ENCODE data around the gene ETV1. TPM values are rescaled to one million over a fixed set of nuclear protein-coding genes. Genes with fewer than 3 reads are reported as not detected.

ETV1 gene
- total RNA-seq, 1 donor from 2014 or later = not detected

DNA sequence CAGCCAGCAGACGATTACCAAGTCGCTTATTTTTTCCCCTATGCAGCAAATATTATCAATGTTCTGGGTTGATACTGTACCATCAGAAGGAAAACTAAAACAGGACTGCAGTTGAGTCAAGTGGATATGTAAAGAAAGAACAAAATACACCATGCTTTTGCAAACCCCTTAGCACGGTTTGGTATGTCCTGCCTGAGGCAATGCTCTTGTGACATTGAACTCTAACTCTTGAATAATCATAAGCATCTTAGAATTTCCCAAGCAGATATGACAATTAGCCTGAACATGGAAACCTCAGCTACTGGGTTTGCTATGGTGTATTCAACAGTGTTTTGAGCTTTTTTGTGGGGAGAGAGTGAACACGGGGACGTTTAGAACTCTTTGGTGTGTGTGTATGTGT, 107.4 kb downstream of the ETV1 start:
- ATAC-seq (ENCODE audit: low read depth) (no peak), DNase-seq (no peak)
- H3K9me3 Mint-ChIP-seq = peaks cover 14% of the 10 kb centered on the region
- no peak overlapping the region for H3K27ac Mint-ChIP-seq
- H3K36me3 Mint-ChIP-seq (ENCODE audit: low read depth) = no peaks in the 10 kb centered on the region
- no peaks in the 10 kb centered on the region for H3K4me1 Mint-ChIP-seq
- ChIA-PET CTCF (no interaction called here), POLR2A (no interaction called here)
- TF ChIP-seq, protein P1, sequence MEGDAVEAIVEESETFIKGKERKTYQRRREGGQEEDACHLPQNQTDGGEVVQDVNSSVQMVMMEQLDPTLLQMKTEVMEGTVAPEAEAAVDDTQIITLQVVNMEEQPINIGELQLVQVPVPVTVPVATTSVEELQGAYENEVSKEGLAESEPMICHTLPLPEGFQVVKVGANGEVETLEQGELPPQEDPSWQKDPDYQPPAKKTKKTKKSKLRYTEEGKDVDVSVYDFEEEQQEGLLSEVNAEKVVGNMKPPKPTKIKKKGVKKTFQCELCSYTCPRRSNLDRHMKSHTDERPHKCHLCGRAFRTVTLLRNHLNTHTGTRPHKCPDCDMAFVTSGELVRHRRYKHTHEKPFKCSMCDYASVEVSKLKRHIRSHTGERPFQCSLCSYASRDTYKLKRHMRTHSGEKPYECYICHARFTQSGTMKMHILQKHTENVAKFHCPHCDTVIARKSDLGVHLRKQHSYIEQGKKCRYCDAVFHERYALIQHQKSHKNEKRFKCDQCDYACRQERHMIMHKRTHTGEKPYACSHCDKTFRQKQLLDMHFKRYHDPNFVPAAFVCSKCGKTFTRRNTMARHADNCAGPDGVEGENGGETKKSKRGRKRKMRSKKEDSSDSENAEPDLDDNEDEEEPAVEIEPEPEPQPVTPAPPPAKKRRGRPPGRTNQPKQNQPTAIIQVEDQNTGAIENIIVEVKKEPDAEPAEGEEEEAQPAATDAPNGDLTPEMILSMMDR (IDR thresholded peaks at IDR 0.05) = no peak
- intact Hi-C loops (cut with micrococcal nuclease) = no loop called here
- H3K4me3 Mint-ChIP-seq = no peak overlapping the region
- no peaks in the 10 kb centered on the region for H3K27me3 Mint-ChIP-seq

DNA sequence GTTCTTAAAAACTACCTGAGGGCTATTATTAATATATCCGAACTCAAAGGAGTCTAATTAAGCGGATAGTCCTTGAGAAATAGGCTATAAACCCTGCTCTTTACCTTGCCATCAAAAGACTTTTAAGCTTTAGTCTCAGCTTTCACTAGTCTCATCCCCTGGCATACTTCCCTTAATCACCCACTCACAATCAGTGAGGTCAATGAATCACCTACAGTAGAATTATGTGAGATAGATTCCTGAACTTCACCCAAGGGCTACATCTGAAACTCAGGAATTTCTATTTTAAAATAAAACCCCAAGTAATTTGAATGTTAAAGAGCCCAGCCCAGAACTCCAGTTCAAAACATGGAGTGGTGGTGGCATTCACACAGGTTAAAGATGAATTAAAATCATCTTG, 108.7 kb downstream of the ETV1 start:
- no peak overlapping the region for H3K4me3 Mint-ChIP-seq
- POLR2A ChIA-PET = no interaction called here
- H3K27me3 Mint-ChIP-seq = no peaks in the 10 kb centered on the region
- H3K9me3 Mint-ChIP-seq = peaks cover 19% of the 10 kb centered on the region
- DNase-seq = no peak
- H3K27ac Mint-ChIP-seq = no peak overlapping the region
- intact Hi-C loops (cut with micrococcal nuclease) = no loop called here
- TF ChIP-seq, protein P1 (IDR thresholded peaks at IDR 0.05) = no peak
- ATAC-seq (ENCODE audit: low read depth) = no peak
- CTCF ChIA-PET = no interaction called here
- H3K4me1 Mint-ChIP-seq = no peaks in the 10 kb centered on the region
- no peaks in the 10 kb centered on the region for H3K36me3 Mint-ChIP-seq (ENCODE audit: low read depth)

DNA sequence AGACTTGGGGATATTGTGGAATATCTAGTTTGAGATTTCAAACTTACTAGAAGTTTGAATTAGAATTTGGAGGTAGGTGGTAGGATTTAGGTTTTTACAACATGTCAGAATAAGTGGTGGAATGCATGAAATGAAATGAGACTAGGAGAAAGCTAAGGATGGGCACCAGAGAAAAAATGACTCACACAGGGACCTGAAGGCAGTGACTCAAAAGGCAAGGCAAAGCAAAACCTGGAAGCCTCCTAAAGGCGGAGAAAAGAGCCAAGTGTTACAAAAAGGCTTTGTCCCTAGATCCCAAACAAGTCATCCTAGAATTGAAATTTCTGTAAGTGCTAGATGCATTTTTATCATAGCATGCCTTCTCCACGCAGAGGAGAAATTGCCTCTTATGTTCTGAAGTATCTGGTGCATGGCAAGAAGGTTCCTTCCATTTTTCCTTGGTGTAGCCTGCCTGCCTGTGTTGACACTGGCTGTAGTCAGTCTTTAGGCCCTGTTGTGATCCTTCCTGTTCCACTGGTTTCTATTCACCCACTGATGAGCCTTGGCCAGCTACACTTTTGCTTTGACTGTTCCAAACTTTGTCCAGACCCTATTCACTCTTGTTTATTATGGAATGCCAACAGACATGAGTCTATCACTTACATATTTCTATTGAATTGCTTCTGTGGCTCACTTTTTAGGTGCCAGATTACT, 109.3 kb downstream of the ETV1 start:
- no peak for DNase-seq
- ATAC-seq (ENCODE audit: low read depth) = no peak
- H3K9me3 Mint-ChIP-seq = peaks cover 19% of the 10 kb centered on the region
- H3K27me3 Mint-ChIP-seq = no peaks in the 10 kb centered on the region
- TF ChIP-seq, protein P1 (IDR thresholded peaks at IDR 0.05) = no peak
- H3K4me3 Mint-ChIP-seq = no peak overlapping the region
- intact Hi-C loops (cut with micrococcal nuclease) = no loop called here
- no peak overlapping the region for H3K27ac Mint-ChIP-seq
- H3K36me3 Mint-ChIP-seq (ENCODE audit: low read depth) = no peaks in the 10 kb centered on the region
- POLR2A ChIA-PET = no interaction called here
- CTCF ChIA-PET = no interaction called here
- H3K4me1 Mint-ChIP-seq = no peaks in the 10 kb centered on the region

DNA sequence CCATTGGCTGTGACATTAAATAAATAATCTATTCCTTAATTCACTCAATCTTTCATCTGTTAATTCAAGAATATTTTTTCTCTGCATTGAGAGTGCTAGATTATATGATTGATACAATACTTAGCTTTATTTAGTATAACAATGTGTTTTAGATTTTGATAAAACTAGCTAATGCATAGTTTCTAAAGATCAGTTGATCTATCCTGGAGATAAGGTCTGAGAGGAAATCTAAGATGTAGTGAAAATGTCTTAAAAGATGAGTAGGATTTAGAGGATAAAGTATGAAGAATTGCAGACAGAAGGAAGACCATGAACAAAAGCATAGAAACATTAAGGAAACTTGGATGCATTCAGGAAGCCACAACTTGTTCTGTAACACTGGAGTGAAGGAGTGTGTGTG, 110.3 kb downstream of the ETV1 start:
- TF ChIP-seq, protein P1 (IDR thresholded peaks at IDR 0.05) = no peak
- Mint-ChIP-seq H3K4me3 (no peak overlapping the region), H3K4me1 (no peaks in the 10 kb centered on the region), H3K36me3 (ENCODE audit: low read depth) (no peaks in the 10 kb centered on the region), H3K27me3 (no peaks in the 10 kb centered on the region), H3K27ac (no peak overlapping the region), H3K9me3 (peaks cover 19% of the 10 kb centered on the region)
- POLR2A ChIA-PET = no interaction called here
- DNase-seq (no peak), ATAC-seq (ENCODE audit: low read depth) (no peak)
- CTCF ChIA-PET = no interaction called here
- intact Hi-C loops (cut with micrococcal nuclease) = no loop called here

DNA sequence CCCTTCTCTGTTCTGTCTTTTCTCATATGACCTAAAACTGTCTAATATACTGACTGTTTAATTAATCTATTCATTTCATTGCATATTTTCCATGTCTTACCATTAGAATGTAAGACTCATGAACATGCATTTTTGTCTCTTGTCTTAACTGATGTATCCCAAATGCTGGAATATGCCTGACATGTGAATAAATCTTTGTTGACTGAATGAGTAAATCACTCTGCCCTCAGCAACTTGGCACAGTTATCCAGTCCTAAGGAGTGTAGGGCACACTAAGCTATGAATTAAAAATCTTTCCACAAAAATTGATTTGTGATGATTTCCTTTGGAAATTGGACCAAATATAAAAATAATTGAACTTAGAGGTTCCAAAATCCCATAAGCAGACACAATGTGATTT, 111.3 kb downstream of the ETV1 start:
- H3K9me3 Mint-ChIP-seq = peaks cover 15% of the 10 kb centered on the region
- no peaks in the 10 kb centered on the region for H3K36me3 Mint-ChIP-seq (ENCODE audit: low read depth)
- H3K4me3 Mint-ChIP-seq = no peak overlapping the region
- TF ChIP-seq, protein P1 (IDR thresholded peaks at IDR 0.05) = no peak
- no peaks in the 10 kb centered on the region for H3K27me3 Mint-ChIP-seq
- intact Hi-C loops (cut with micrococcal nuclease) = no loop called here
- CTCF ChIA-PET = no interaction called here
- H3K4me1 Mint-ChIP-seq = no peaks in the 10 kb centered on the region
- no peak for ATAC-seq (ENCODE audit: low read depth)
- POLR2A ChIA-PET = no interaction called here
- no peak for DNase-seq
- H3K27ac Mint-ChIP-seq = no peak overlapping the region

All from activated B cell treated with CpG ODN at 0.5 μM for 24 hours (primary cell).